Hippocampal formation (tissue), 2 donors: ENCODE results near the gene CEP44.
"Not testable (repeated sequence)": the region's sequence is repeated elsewhere in the genome, so short reads cannot be mapped to it uniquely, and the experiment has no call there.

Experiments used
- DNase-seq, 2 donors: peaks; one replicate each; lab custom pipeline; 2025; lab: John Stamatoyannopoulos, UW

CEP44 gene

DNA sequence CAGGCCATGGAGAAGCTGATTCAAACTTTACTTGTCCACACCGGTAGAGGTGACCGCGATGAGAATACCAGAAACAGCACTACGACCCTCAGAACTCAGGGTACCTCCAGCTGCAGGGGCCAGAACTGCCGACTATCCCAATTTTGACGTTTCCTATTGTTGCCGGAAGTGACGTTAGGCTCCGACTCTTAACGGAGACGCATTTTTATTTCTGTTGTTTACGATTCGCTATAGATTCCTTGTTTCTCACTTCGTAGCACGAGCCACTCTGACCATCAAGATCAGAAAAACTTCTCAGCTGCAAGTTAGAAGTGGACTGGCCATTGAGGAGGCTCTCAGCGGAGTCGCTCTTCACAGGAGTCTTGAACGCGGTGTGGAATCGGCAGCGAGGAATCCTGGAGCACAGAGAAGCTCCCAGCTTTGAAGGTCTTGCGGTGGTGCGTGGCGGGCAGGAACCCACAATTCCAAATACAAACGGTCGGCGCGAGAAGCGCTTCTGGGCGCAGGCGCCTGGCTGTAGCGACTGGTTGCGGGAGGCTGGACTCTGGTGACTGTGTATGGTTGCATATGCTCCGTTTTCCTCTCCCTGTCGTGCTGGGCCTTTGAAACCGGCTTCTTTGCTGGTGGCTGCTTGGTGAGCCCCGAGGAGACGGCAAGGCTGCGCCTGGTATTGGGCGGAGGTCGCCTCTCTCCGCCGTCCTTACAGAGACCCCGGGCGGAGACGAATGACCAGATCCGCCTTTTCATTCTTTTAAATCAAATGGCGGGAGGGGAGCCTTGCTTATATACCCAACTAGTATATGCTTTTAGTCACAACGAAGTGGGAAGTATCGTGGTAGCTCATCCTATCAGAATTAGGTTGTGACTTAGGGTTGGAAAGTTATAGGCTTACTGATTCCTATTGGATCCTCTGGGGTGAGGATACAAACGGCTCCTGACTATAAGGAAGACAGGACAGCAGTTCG is at the start of gene CEP44, which contains the start of gene FBXO8:
TSS of gene CEP44 (plus strand) at position 405 of the 965 bp plus-strand sequence. CDS start 15,211 bp downstream, outside the sequence.
TSS of gene FBXO8 (minus strand) at position 161 of the 965 bp plus-strand sequence. CDS start 20,575 bp downstream, outside the sequence.
- DNase-seq: peak; percentile 75 to 87

DNA sequence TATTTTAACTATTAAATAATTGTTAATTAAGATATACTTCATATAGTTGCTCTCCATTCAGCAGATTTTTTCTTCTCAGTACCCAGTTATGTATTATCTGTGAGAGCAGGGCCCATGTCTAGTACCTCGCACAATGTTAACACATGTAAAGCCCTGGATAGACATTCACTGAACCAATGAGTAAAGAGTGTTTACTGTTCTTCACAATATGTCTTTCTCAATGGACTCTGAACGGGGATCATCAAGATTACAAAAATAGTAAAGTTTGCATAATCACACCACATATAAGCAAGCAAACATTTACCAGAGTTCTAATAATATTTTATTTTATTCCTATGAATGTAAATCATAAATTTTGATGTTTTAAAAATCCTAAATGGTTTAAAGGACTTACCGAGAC is 47.4 kb upstream of the CEP44 start:
- no peak for DNase-seq

DNA sequence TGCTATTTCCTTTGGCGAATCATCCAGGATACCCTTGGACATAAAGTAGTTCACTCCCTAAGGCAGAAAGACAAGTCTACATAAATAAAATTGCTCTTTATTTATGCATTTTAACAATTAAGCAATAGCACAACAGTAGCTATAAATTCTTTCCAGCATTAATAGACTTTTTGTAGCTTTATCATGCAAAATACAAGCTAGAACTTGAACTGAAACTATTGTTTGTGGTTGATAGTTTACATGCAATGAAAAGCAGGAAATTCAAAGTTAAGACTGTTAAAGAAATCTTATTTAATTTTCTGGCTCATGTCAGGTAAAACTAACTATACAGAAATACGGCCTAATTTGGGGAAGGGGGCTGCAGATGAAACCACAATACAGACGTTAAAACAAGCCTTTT is 42.5 kb upstream of the CEP44 start:
- DNase-seq: no peak

- DNase-seq: no peak
These were observed 39.3 kb upstream of the CEP44 start for GRCh38 chr4:174244441-174244840.

- DNase-seq: no peak
These were observed 38.0 kb upstream of the CEP44 start for GRCh38 chr4:174245714-174246113.

GRCh38 chr4:174248407-174248806 is 35.3 kb upstream of the CEP44 start:
- no peak for DNase-seq

GRCh38 chr4:174252412-174252811 is 31.3 kb upstream of the CEP44 start:
- DNase-seq: no peak

- no peak for DNase-seq
These were observed 29.1 kb upstream of the CEP44 start for GRCh38 chr4:174254613-174255012.

DNA sequence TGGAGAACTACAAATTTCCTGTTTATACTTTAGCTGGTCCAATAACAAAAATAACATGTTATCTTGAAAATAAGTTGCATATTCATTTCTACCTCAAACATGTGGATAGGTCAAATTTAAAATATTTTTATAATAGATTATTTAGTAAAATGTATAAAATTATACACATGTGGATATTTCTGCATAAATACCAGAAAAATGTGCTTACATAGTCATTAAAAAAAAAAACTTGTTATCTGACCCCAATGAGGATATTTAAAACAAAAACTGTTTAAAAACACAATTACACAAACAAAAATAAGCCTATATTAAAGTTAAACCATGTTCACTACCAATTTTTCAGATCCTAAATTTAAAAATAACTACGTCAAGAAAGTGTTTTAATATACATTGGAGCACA is 28.3 kb upstream of the CEP44 start:
- no peak for DNase-seq

GRCh38 chr4:174255786-174256185 is 27.9 kb upstream of the CEP44 start:
- no peak for DNase-seq

GRCh38 chr4:174256277-174256713 is 27.4 kb upstream of the CEP44 start:
- DNase-seq: no peak

DNA sequence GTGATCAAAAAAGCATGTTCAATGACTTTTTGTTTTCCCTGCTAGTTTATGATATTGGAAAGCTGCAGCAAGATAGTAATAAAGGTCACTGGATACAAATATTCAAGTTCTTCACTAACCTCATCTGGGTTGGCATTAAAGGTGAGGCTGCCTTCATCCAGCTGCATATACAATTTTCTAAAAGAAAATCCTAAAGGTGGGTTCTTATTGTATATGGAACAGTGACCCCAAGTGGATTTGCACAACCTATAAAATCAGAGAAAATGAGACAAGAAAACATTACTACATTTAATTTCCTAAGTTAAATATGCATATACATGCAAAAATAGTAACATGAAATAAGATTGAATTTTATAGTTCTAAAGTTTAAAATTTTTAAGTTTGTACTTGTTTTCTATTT is 24.1 kb upstream of the CEP44 start:
- DNase-seq: no peak

DNA sequence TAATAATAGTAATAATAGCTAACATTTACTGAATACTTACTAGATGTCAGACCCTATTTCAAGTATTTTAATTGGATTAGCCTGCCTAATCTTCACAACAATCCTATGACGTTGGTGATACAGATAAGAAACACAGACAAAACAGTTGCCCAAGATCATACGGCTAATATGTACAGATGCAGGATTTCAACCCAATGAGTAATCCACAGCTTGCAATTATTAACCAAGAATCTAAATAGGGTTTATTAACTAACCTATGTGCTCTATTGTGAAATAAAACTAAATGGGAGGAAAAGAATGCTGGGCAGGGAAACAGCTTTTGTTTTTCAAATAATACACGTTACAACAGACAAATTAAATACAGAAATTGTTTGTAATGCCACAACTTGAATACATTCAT is 23.6 kb upstream of the CEP44 start:
- DNase-seq: no peak

- DNase-seq: not testable (repeated sequence)
These were observed 22.3 kb upstream of the CEP44 start for GRCh38 chr4:174261432-174261831.

DNA sequence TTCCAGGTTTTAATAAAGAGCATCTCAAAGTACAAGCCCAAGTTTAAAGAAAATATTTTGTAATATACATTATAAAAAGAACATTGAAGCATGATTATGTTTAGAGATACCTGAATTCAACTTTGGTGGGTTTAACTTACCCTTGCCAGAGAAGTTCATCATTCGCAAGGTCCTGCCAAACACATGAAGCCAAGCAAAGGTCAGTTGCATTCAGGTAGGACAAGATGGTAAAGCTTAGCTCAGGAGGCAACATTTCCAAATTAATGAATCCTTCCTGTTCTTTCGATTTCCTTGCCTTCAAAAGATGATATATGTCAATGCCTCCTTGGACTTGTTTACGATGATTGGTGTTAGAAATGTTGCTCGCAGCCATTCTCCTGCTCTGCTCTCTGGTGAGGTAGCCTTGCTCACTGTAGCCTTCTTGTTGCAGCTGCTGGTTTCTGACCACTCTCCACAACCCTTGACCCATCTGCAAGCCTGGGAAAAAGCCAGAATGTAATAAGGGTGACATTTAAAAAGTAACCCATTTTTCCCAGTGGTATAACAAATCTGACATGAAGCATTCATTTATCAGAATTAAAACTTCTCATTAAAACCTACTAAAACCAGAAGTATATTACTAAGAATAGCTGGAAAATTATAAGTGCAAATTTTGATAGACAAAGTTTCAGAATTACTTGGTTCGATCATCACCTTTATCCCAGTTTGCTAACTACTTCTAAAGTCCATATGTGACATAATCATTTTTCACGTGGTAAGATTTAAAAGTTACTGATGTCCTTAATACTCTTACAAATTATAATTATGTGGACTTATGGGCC is 20.9 kb upstream of the CEP44 start:
- DNase-seq: no peak

DNA sequence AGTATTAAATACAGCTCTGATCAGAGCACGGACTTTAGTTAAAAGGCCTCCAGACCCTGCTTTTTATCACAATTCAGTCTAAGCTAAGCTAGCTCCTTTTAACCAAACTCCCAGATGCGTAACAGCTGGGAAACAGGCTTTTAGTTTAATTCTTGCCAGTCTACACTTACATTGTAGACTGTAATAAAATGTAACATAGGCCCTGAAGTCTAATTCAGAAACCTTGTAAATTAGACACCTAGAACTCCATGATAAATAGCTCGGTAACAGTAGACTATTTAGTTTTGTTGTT is 20.3 kb upstream of the CEP44 start:
- no peak for DNase-seq

DNA sequence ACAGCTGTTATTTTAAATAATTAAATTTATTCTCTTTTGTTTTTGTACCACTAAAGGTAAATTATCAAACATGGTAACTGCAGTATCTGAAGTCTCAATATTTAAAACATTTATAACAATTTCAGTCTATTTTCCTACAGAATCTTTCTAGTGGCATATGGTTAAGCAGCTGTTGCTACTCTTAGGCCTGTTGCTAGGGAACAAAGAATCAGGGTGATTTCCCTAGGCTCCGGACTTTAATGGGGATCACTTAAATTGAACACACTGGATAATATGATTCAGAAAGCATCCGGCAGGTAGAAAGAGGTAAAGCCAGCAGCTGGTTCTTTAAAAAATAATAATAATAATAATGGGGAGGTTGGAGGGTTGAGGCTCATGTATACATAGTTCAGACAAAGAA is 17.8 kb upstream of the CEP44 start:
- peak in 1 of 2 donors; percentile 30 for DNase-seq

GRCh38 chr4:174266416-174266815 is 17.3 kb upstream of the CEP44 start:
- no peak for DNase-seq

DNA sequence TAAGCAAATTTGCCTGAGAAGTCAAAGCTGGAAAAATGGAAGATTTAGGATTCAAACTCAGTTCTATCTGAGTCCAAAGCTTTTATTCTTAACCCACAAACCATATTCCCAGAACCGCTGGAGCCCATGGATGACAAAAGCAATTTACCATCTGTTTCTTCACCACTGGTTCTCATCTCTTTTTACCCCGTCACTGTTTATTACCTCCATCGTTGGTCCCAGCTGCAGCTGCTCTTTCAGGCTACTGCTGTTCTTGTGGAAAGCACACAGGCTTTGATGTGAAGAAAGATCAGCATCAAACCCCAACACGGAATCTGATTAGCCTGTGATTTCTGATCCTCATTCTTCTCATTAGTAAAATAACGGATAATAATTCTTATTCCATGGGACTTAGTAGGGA is 9.8 kb upstream of the CEP44 start:
- no peak for DNase-seq

- DNase-seq: no peak
These were observed 9.3 kb upstream of the CEP44 start for GRCh38 chr4:174274436-174274835.

- DNase-seq: no peak
These were observed 8.6 kb upstream of the CEP44 start for GRCh38 chr4:174275101-174275500.

DNA sequence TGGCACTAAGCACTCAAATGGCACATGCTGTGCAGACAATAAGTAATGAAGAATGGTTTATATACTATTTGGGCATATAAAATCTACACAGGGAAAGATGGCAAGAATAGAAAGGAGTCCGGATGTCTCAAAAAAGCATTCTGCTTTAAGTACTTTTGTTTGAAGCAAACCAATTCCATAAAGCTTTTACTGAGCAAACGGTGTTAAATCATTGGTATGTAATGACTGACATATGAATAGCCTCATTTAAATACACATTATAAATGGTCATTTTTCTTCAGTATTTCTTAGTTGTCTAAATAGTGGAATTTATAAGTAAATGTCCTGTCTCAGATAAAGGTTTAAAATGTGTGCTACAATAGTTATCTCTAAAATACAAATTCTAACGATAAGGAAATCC is 6.3 kb upstream of the CEP44 start:
- no peak for DNase-seq

GRCh38 chr4:174278467-174278866 is 5.2 kb upstream of the CEP44 start:
- no peak for DNase-seq
